BJ (cell line): ENCODE data around the gene TTC24. TPM values are rescaled to one million over a fixed set of nuclear protein-coding genes. Genes with fewer than 3 reads are reported as not detected.
"Not testable (repeated sequence)": the region's sequence is repeated elsewhere in the genome, so short reads cannot be mapped to it uniquely, and the experiment has no call there.

Experiments used
- CTCF ChIA-PET: fragments of 350-600 bp; formaldehyde crosslinking; extraction: SDS; loops from one replicate; lab custom pipeline; 2021; ENCODE audit warnings: antibody characterized with exemption, inconsistent platforms; lab: Yijun Ruan, JAX
- POLR2A ChIA-PET: fragments of 300-600 bp; sonication (Branson Sonifier 250); formaldehyde crosslinking; extraction: SDS; loops from one replicate; lab custom pipeline; 2021; ENCODE audit warnings: antibody characterized with exemption; lab: Charles Lee
- DNase-seq: peaks from one replicate; pipeline ENCODE4 v3.0.0-alpha.2; 2011; ENCODE audit warnings: low read depth
- H3K27me3 ChIP-seq: 2 replicates; pipeline ENCODE4 v1.6.0; 2011; ENCODE audit warnings: low read length; ENCODE audit not compliant: control insufficient read depth, insufficient read depth
- H3K36me3 ChIP-seq: 2 replicates; pipeline ENCODE4 v1.5.1; 2011; ENCODE audit warnings: low read length; ENCODE audit not compliant: control insufficient read depth, insufficient read depth
- H3K4me3 ChIP-seq: 2 replicates; pipeline ENCODE4 v1.5.1; 2011; ENCODE audit warnings: low read depth, mild to moderate bottlenecking, control low read depth, low read length
- polyA plus RNA-seq: library from polyadenylated mRNA; depleted of rRNA; stranded (reverse); fragments of >200 nt; gene quantifications from 2 replicates; pipeline ENCODE4 v1.2.3, GENCODE V29; 2011
- TF ChIP-seq, protein P1 (sequence below): IDR thresholded peaks from 2 replicates; pipeline ENCODE4 v1.5.1; 2011; ENCODE audit warnings: low read depth, mild to moderate bottlenecking, control low read depth, inconsistent platforms, low read length, moderate library complexity; ENCODE audit not compliant: insufficient read depth

The TTC24 gene
- polyA plus RNA-seq, 1 experiment = not detected

DNA sequence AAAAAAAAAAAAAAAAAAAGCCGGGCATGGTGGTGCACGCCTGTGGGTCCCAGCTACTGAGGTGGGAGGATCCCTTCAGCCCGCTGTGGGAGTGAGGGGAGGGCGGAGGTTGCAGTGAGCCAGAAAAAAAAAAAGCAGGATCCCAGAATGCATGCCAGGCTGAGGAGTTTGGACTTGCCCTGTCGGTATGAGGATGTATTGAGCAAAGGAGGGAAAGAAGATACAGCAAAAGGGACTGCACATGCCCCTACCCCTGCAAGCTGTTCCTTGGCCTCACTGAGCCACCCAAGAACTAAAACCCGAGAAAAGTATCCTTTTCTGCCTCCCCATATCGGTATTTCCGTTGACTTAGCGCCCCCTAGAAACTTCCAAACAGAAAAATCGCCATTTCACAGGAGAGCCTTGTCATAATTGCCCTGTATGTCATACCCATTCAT, 23.1 kb downstream of the TTC24 start:
- Histone ChIP-seq H3K27me3 (0 out of 2 replicates have a peak, but pooled peaks cover 1% of the 10 kb centered on the region), H3K36me3 (peaks cover 1% of the 10 kb centered on the region; the same call in 1 of the 2 replicates), H3K4me3 (no peak overlapping the region)
- TF ChIP-seq, protein P1, sequence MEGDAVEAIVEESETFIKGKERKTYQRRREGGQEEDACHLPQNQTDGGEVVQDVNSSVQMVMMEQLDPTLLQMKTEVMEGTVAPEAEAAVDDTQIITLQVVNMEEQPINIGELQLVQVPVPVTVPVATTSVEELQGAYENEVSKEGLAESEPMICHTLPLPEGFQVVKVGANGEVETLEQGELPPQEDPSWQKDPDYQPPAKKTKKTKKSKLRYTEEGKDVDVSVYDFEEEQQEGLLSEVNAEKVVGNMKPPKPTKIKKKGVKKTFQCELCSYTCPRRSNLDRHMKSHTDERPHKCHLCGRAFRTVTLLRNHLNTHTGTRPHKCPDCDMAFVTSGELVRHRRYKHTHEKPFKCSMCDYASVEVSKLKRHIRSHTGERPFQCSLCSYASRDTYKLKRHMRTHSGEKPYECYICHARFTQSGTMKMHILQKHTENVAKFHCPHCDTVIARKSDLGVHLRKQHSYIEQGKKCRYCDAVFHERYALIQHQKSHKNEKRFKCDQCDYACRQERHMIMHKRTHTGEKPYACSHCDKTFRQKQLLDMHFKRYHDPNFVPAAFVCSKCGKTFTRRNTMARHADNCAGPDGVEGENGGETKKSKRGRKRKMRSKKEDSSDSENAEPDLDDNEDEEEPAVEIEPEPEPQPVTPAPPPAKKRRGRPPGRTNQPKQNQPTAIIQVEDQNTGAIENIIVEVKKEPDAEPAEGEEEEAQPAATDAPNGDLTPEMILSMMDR = peak; percentile 35
- DNase-seq = no peak
- POLR2A ChIA-PET = no interaction called here
- CTCF ChIA-PET = interaction anchor here (0.6 to 2.7 kb wide), 7 partner anchors 11 to 157 kb away, joined by 3 to 12 read pairs (median 4); partner anchors contain the start of gene NAXE

DNA sequence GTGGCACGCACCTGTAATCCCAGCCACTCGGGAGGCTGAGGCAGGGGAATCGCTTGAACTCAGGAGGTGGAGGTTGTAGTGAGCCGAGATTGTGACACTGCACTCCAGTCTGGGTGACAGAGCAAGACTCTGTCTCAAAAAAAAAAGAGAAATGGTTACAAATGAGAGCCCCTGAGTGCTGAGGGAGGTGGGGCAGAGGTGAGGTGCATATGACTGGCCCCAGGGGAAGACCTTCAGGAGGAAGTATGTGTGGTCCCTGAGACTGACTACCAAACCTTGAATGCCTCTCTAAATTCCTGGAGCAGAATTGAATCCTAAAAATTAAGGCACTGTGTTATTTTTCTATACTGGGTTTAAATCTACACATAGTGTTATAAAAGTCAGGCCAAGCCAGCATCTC, 27.8 kb downstream of the TTC24 start:
- CTCF ChIA-PET = interaction anchor here (1.5 to 10.9 kb wide), 12 partner anchors 17 to 222 kb away, joined by 4 to 103 read pairs (median 6); no protein-coding TSS in a partner anchor
- DNase-seq, H3K4me3 ChIP-seq, POLR2A ChIA-PET, H3K36me3 ChIP-seq, H3K27me3 ChIP-seq: not testable (repeated sequence)

DNA sequence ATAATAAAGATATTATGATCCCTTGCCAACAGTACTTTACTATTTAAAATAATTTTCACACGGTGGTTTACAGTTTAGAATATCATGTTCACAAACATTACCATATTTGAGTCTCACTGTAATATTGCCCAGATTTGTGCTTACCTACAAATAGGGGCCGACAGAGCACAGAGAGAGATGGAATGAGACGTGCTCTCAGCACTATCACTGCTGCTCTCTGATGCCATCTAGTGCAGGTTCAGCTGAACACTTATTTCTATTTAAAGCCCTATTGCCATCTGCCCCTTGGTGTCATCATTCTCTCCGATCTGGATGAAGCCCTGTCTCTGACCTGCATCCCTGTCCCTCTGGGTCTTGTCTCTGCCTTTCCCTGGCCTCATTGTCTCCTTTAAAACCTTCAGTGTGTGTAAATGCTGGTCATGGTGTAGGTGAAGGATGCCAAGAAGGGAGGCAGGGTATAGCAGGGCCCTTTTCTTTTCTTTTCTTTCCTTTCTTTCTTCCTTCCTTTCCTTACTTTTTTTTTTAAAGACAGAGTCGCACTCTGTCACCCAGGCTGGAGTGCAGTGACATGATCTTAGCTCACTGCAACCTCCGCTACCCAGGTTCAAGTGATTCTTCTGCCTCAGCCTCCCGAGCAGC, 28.6 kb downstream of the TTC24 start:
- Histone ChIP-seq H3K36me3 (no peaks in the 10 kb centered on the region), H3K27me3 (peaks cover 11% of the 10 kb centered on the region), H3K4me3 (no peak overlapping the region)
- TF ChIP-seq, protein P1 = peak; percentile 85
- CTCF ChIA-PET = interaction anchor here (0.6 to 10.9 kb wide), 40 partner anchors 9 to 230 kb away, joined by 3 to 103 read pairs (median 5); partner anchors contain the start of gene NAXE
- no peak for DNase-seq
- POLR2A ChIA-PET = no interaction called here

DNA sequence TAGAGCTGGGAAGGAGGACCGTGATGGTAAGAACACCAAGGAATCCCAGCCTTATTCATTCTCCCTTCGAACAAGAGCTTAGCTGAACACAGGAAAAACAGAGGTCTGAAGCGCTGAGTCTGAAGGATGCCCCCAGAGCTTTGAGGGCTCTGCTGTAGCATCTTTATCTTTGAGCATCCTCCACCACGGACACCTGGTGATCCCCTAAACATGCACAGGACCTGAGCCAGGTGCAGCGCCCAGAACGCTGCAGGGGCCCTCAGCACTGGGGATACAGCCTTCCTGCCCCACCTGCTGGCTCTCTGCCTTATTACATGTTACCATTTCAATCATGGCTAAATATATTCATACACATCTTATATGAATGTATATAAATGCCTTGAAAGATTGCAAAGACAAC, 29.5 kb downstream of the TTC24 start:
- ChIA-PET POLR2A (no interaction called here), CTCF (interaction anchor here (0.8 to 10.9 kb wide), 34 partner anchors 9 to 231 kb away, joined by 3 to 103 read pairs (median 6); partner anchors contain the start of gene NAXE)
- H3K4me3 ChIP-seq = no peak overlapping the region
- H3K36me3 ChIP-seq = no peaks in the 10 kb centered on the region
- TF ChIP-seq, protein P1 = peak; percentile 60
- no peak for DNase-seq
- H3K27me3 ChIP-seq = peaks cover 11% of the 10 kb centered on the region

DNA sequence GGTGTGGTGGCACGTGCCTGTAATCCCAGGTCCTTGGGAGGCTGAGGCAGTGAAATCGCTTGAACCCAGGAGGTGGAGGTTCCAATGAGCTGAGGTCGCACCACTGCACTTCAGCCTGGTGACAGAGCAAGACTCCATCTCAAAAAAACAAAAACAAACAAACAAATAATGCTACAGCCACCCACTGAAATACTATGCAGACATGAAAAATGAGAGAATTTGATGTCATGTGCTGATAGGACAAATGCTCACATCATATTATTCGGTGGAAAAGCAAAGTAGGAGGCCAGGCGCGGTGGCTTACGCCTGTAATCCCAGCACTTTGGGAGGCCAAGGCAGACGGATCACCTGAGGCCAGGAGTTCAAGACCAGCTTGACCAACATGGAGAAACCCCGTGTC, 30.5 kb downstream of the TTC24 start:
- H3K27me3 ChIP-seq = peaks cover 14% of the 10 kb centered on the region
- DNase-seq, H3K36me3 ChIP-seq, POLR2A ChIA-PET, H3K4me3 ChIP-seq: not testable (repeated sequence)
- CTCF ChIA-PET = interaction anchor here (1.1 to 10.9 kb wide), 4 partner anchors 11 to 225 kb away, joined by 3 to 103 read pairs (median 4); no protein-coding TSS in a partner anchor

DNA sequence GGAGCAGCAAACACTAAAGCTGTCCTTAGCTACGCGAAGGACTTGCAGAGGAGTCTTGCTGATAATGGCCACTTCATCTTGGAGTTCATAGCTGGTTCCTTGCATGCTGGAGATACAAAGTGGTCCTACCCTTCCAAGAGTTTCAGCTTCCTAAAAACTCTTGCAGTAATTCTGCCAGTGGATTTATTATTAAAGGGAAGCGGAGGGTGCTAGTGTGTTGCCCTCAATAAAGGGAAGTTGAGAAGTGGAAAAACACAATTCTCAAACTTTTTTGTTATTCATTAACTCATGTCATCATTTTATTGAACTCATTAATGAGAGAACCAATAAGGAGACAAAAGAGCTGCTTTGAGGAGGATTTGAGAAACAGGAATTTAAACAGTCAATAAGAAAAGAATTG, 33.1 kb downstream of the TTC24 start:
- TF ChIP-seq, protein P1 = no peak
- no peak for DNase-seq
- POLR2A ChIA-PET = no interaction called here
- Histone ChIP-seq H3K4me3 (no peak overlapping the region), H3K36me3 (no peaks in the 10 kb centered on the region), H3K27me3 (peaks cover 14% of the 10 kb centered on the region)
- CTCF ChIA-PET = interaction anchor here (0.6 to 10.9 kb wide), 11 partner anchors 10 to 228 kb away, joined by 3 to 103 read pairs (median 3); no protein-coding TSS in a partner anchor
